Testis (tissue), 2 donors: Measurements from ENCODE around the gene CHMP6.

ENCODE experiments used
- POLR2A ChIP-seq: fragments of 450-650 bp; IDR thresholded peaks from one replicate; pipeline ENCODE4 v1.6.1; 2017; ENCODE audit warnings: antibody characterized with exemption, mild to moderate bottlenecking, moderate library complexity
- TF ChIP-seq, protein P1 (sequence below), 3 experiments: fragments of 450-650 bp in 2 of 3; fragments of 200-600 bp in 1 of 3; sonication (generic) in 1 of 3; IDR thresholded peaks; one replicate each; pipeline ENCODE4 v1.5.1; 2016 to 2019; ENCODE audit warnings: antibody characterized with exemption in 3 of 3, mild to moderate bottlenecking in 2 of 3, moderate library complexity in 1 of 3

DNA sequence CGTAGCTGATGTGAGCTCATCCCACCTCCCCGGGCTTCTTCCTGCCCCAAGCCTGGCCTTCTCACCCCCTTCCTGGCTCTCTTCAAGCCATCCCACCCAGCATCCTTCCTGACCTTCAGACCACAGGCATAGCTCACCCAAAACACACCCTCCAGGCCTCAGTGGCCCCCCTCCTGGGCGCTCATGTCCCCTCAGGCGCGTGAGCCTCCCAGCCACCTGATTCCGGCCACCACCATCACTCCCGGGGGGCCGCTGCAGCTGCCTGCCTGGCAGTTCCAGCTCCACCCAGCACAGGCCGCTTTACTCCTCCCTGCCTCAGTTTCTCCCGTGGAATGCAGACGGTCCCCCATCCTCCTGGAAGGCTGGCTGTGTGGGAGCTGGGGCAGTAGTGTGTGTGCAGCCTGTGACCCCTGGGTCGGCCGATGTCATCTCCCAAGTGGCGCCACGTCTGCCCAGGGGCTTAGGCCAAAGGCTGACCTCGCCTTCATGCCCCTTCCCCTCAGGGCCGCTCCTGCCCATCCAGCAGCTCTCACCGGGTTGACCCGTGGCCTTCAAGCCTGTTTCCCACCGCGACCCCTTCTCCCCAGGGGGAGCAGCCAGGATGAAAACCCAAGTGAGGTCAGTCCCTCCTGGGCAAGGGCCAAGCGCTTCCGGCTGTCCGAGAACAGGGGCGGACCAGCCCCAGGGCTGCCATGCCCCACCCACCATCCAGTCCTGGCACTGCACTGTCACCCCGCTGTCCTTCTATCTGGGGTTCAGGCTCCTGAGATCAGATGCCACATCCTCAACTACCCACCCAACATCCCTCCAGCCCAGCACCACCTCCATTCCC, 11.9 kb upstream of the CHMP6 start:
- TF ChIP-seq, protein P1, sequence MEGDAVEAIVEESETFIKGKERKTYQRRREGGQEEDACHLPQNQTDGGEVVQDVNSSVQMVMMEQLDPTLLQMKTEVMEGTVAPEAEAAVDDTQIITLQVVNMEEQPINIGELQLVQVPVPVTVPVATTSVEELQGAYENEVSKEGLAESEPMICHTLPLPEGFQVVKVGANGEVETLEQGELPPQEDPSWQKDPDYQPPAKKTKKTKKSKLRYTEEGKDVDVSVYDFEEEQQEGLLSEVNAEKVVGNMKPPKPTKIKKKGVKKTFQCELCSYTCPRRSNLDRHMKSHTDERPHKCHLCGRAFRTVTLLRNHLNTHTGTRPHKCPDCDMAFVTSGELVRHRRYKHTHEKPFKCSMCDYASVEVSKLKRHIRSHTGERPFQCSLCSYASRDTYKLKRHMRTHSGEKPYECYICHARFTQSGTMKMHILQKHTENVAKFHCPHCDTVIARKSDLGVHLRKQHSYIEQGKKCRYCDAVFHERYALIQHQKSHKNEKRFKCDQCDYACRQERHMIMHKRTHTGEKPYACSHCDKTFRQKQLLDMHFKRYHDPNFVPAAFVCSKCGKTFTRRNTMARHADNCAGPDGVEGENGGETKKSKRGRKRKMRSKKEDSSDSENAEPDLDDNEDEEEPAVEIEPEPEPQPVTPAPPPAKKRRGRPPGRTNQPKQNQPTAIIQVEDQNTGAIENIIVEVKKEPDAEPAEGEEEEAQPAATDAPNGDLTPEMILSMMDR (IDR thresholded peaks at IDR 0.05), result no peak
- TF ChIP-seq POLR2A, result no peak
